Measurements from ENCODE around the gene ATP1A1. TPM values are rescaled to one million over a fixed set of nuclear protein-coding genes. Genes with fewer than 3 reads are reported as not detected.

ATP1A1 gene
- total and polyA plus RNA-seq, 4 donors, result 68.6 to 128 (median 82.6) TPM

- TF ChIP-seq HNF4G (IDR thresholded peaks at IDR 0.05) (no peak), CTCF (IDR thresholded peaks at IDR 0.05; ENCODE audit: low read depth, low read length, missing input control) (no peak), REST (IDR thresholded peaks at IDR 0.05) (no peak)
- TF ChIP-seq, protein P1, sequence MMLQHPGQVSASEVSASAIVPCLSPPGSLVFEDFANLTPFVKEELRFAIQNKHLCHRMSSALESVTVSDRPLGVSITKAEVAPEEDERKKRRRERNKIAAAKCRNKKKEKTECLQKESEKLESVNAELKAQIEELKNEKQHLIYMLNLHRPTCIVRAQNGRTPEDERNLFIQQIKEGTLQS (IDR thresholded peaks at IDR 0.05), result no peak
- H3K4me3 ChIP-seq (ENCODE audit: low read depth in 1 of 3, low read length in 3 of 3), result no peak overlapping the region
- 73% methylated on average over 9 of the region's 9 CpGs for WGBS
- no peaks in the 10 kb centered on the region for H3K9me3 ChIP-seq (ENCODE audit: control insufficient read depth in 4 of 4, low read length in 3 of 4)
- H3K36me3 ChIP-seq (ENCODE audit: control insufficient read depth in 4 of 4, insufficient read depth in 3 of 4, low read depth in 1 of 4, low read length in 3 of 4), result no peaks in the 10 kb centered on the region
- peaks cover 3 to 21% (median 12%) of the 10 kb centered on the region in 4 donors for H3K4me1 ChIP-seq (ENCODE audit: control insufficient read depth in 4 of 4, insufficient read depth in 4 of 4, low read length in 3 of 4)
- H3K27me3 ChIP-seq (ENCODE audit: control insufficient read depth in 4 of 4, insufficient read depth in 4 of 4, low read length in 3 of 4), result no peaks in the 10 kb centered on the region
- no peak overlapping the region for H3K27ac ChIP-seq (ENCODE audit: low read depth in 1 of 2, low read length in 2 of 2)
- DNase-seq (ENCODE audit: low spot score), result no peak
- H3K9ac ChIP-seq (ENCODE audit: low read depth in 1 of 2, low read length in 2 of 2), result no peak overlapping the region
Observed at GRCh38 chr1:116329524-116330341, 43.3 kb upstream of the ATP1A1 start.

DNA sequence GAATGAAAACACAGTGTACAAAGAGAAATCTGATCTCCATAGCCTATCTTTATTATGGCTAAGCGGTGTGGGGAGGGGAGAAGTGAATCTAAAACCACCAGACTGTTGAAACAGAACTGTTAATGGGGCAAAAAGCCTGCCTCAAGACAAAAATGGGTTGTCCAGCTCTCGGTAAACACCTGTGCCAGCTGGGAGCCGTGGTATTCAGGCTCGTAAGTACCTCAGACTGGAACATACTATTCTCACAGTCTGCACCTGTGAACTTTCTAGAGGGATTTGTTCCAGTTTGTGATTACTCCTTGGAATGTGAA, 42.7 kb upstream of the ATP1A1 start:
- no peaks in the 10 kb centered on the region for H3K36me3 ChIP-seq (ENCODE audit: control insufficient read depth in 4 of 4, insufficient read depth in 3 of 4, low read depth in 1 of 4, low read length in 3 of 4)
- no peaks in the 10 kb centered on the region for H3K9me3 ChIP-seq (ENCODE audit: control insufficient read depth in 4 of 4, low read length in 3 of 4)
- H3K27me3 ChIP-seq (ENCODE audit: control insufficient read depth in 4 of 4, insufficient read depth in 4 of 4, low read length in 3 of 4), result no peaks in the 10 kb centered on the region
- H3K4me3 ChIP-seq (ENCODE audit: low read depth in 1 of 3, low read length in 3 of 3), result no peak overlapping the region
- H3K27ac ChIP-seq (ENCODE audit: low read depth in 1 of 2, low read length in 2 of 2), result no peak overlapping the region
- peaks cover 7 to 19% (median 13%) of the 10 kb centered on the region in 4 donors for H3K4me1 ChIP-seq (ENCODE audit: control insufficient read depth in 4 of 4, insufficient read depth in 4 of 4, low read length in 3 of 4)
- TF ChIP-seq NR2F2 (IDR thresholded peaks at IDR 0.05), result no peak
- no peak for TF ChIP-seq SP1 (IDR thresholded peaks at IDR 0.05)
- TF ChIP-seq, protein P1 (IDR thresholded peaks at IDR 0.05), result no peak
- TF ChIP-seq RXRA (IDR thresholded peaks at IDR 0.05), result no peak
- TF ChIP-seq GABPA (IDR thresholded peaks at IDR 0.05 in 1 of 2, conservative IDR thresholded peaks at IDR 0.05 in 1 of 2), result no peak
- TF ChIP-seq ZBTB33 (IDR thresholded peaks at IDR 0.05), result no peak
- no peak for TF ChIP-seq HNF4A (conservative IDR thresholded peaks at IDR 0.05)
- TF ChIP-seq FOXA2 (IDR thresholded peaks at IDR 0.05), result no peak
- TF ChIP-seq TAF1 (conservative IDR thresholded peaks at IDR 0.05), result no peak
- no peak for TF ChIP-seq REST (IDR thresholded peaks at IDR 0.05)
- DNase-seq (ENCODE audit: low spot score), result no peak
- 62% methylated on average over 4 of the region's 4 CpGs for WGBS
- no peak overlapping the region for H3K9ac ChIP-seq (ENCODE audit: low read depth in 1 of 2, low read length in 2 of 2)
